HUES48 (cell line): ENCODE measurements around the gene BEAN1.

Experiments
- H3K27ac ChIP-seq: one replicate; pipeline ENCODE4 v1.7.0; 2013; ENCODE audit warnings: low read depth, low read length, inconsistent platforms
- H3K27me3 ChIP-seq: 2 replicates; pipeline ENCODE4 v1.6.1; 2013; ENCODE audit warnings: mild to moderate bottlenecking, low read length; ENCODE audit not compliant: control insufficient read depth, insufficient read depth
- H3K36me3 ChIP-seq: 2 replicates; pipeline ENCODE4 v1.6.1; 2013; ENCODE audit warnings: low read length; ENCODE audit not compliant: control insufficient read depth, insufficient read depth
- H3K4me1 ChIP-seq: 2 replicates; pipeline ENCODE4 v1.6.1; 2013; ENCODE audit warnings: mild to moderate bottlenecking, low read length; ENCODE audit not compliant: control insufficient read depth, insufficient read depth
- H3K4me3 ChIP-seq: 2 replicates; pipeline ENCODE4 v1.5.1; 2013; ENCODE audit warnings: mild to moderate bottlenecking, low read depth, low read length
- H3K9ac ChIP-seq: 2 replicates; pipeline ENCODE4 v1.6.1; 2013; ENCODE audit warnings: mild to moderate bottlenecking, low read depth, low read length, moderate library complexity
- H3K9me3 ChIP-seq: 2 replicates; pipeline ENCODE4 v1.6.1; 2013; ENCODE audit warnings: low read length; ENCODE audit not compliant: control insufficient read depth, insufficient read depth

The BEAN1 gene

GRCh38 chr16:66386629-66387622 lies 40.2 kb upstream of the BEAN1 start:
- H3K27ac ChIP-seq: no peak overlapping the region
- peaks cover 6% of the 10 kb centered on the region; the same call in 1 of the 2 replicates for H3K4me1 ChIP-seq
- no peak overlapping the region for H3K4me3 ChIP-seq
- no peaks in the 10 kb centered on the region for H3K27me3 ChIP-seq
- no peaks in the 10 kb centered on the region for H3K36me3 ChIP-seq
- no peaks in the 10 kb centered on the region for H3K9me3 ChIP-seq
- H3K9ac ChIP-seq: no peak overlapping the region

- Histone ChIP-seq H3K27me3 (no peaks in the 10 kb centered on the region), H3K36me3 (no peaks in the 10 kb centered on the region), H3K9ac (no peak overlapping the region), H3K4me1 (peaks cover 3% of the 10 kb centered on the region; the same call in 1 of the 2 replicates), H3K27ac (no peak overlapping the region), H3K9me3 (no peaks in the 10 kb centered on the region), H3K4me3 (no peak overlapping the region)
Measured at GRCh38 chr16:66387817-66388332, 39.2 kb upstream of the BEAN1 start.

- no peaks in the 10 kb centered on the region for H3K9me3 ChIP-seq
- no peaks in the 10 kb centered on the region for H3K4me1 ChIP-seq
- H3K27ac ChIP-seq: no peak overlapping the region
- no peaks in the 10 kb centered on the region for H3K27me3 ChIP-seq
- no peaks in the 10 kb centered on the region for H3K36me3 ChIP-seq
- no peak overlapping the region for H3K9ac ChIP-seq
- no peak overlapping the region for H3K4me3 ChIP-seq
Measured at GRCh38 chr16:66388350-66389139, 38.5 kb upstream of the BEAN1 start.

GRCh38 chr16:66389256-66390176 lies 37.6 kb upstream of the BEAN1 start:
- Histone ChIP-seq H3K27ac (no peak overlapping the region), H3K4me3 (no peak overlapping the region), H3K36me3 (no peaks in the 10 kb centered on the region), H3K9me3 (no peaks in the 10 kb centered on the region), H3K4me1 (no peaks in the 10 kb centered on the region), H3K9ac (no peak overlapping the region), H3K27me3 (no peaks in the 10 kb centered on the region)

GRCh38 chr16:66390346-66391108 lies 36.6 kb upstream of the BEAN1 start:
- H3K4me3 ChIP-seq: no peak overlapping the region
- no peaks in the 10 kb centered on the region for H3K27me3 ChIP-seq

GRCh38 chr16:66391726-66392670 lies 35.1 kb upstream of the BEAN1 start:
- Histone ChIP-seq H3K9me3 (no peaks in the 10 kb centered on the region), H3K27ac (no peak overlapping the region), H3K4me1 (no peaks in the 10 kb centered on the region), H3K9ac (no peak overlapping the region), H3K36me3 (no peaks in the 10 kb centered on the region), H3K27me3 (no peaks in the 10 kb centered on the region), H3K4me3 (no peak overlapping the region)

More at GRCh38 chr16:66390346-66391108, 36.6 kb upstream of the BEAN1 start:
- Histone ChIP-seq H3K9me3 (no peaks in the 10 kb centered on the region), H3K9ac (no peak overlapping the region), H3K4me1 (no peaks in the 10 kb centered on the region), H3K27ac (no peak overlapping the region), H3K36me3 (no peaks in the 10 kb centered on the region)

GRCh38 chr16:66395806-66396555 lies 31.1 kb upstream of the BEAN1 start:
- Histone ChIP-seq H3K27me3 (no peaks in the 10 kb centered on the region), H3K9me3 (no peaks in the 10 kb centered on the region), H3K4me1 (no peaks in the 10 kb centered on the region), H3K4me3 (no peak overlapping the region), H3K27ac (no peak overlapping the region), H3K36me3 (no peaks in the 10 kb centered on the region), H3K9ac (no peak overlapping the region)

GRCh38 chr16:66397736-66398433 lies 29.2 kb upstream of the BEAN1 start:
- H3K27me3 ChIP-seq: no peaks in the 10 kb centered on the region
- H3K9ac ChIP-seq: no peak overlapping the region
- H3K36me3 ChIP-seq: no peaks in the 10 kb centered on the region
- H3K4me1 ChIP-seq: no peaks in the 10 kb centered on the region
- no peaks in the 10 kb centered on the region for H3K9me3 ChIP-seq
- H3K4me3 ChIP-seq: no peak overlapping the region
- H3K27ac ChIP-seq: no peak overlapping the region
